NCI-H510A (cell line): ENCODE results near the gene LRRC7.
"Not testable (repeated sequence)": the region's sequence is repeated elsewhere in the genome, so short reads cannot be mapped to it uniquely, and the experiment has no call there.

Source experiments
- DNase-seq: peaks from one replicate; lab custom pipeline; 2025; lab: John Stamatoyannopoulos, UW

The LRRC7 gene

DNA sequence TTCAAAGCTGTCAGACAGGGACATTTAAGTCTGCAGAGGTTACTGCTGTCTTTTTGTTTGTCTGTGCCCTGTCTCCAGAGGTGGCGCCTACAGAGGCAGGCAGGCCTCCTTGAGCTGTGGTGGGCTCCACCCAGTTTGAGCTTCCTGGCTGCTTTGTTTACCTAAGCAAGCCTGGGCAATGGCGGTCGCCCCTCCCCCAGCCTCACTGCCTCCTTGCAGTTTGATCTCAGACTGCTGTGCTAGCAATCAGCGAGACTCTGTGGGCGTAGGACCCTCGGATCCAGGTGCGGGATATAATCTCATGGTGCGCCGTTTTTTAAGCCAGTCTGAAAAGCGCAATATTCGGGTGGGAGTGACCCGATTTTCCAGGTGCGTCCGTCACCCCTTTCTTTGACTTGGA, 320.3 kb downstream of the LRRC7 start:
- DNase-seq: not testable (repeated sequence)

DNA sequence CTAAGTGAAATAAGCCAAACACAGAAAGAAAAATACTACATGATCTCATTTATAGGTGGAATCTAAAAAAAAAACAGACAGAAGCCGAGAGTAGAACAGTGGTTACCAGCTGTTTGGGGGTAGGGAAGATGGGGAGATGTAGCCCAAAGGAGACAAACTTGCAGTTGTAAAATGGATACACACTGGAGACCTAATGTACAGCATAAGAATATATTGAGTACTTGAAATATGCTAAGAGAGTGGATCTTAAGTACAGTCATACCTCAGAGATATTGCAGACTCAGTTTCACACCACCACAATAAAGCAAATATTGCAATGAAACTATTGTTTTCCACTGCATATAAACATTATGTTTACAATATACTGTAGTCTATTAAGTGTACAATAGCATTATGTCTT, 320.9 kb downstream of the LRRC7 start:
- DNase-seq: no peak

DNA sequence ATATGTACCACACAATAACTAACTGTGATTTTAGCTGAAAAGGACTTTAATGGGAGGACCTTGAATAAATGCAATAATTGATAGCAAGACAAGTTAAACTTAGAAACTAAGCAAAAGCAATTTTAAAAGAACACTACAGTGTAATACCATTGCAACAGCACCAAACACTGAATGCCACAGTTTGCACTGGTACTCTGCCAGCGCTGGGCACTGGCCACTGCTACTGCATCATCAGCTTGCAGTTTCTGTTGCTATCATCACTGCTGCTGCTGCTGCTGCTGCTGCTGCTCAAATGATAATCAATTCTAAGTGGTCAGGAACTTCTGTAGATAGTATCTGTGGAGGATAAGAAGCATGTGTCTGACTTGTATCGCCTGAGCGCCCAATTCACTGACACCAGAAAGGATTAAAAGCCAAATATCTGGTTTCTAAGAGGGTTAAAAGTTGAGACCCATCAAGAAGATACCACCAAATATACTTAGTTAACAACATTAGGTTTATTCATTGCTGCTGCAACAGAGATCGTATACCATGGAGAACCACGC, 330.8 kb downstream of the LRRC7 start:
- no peak for DNase-seq

DNA sequence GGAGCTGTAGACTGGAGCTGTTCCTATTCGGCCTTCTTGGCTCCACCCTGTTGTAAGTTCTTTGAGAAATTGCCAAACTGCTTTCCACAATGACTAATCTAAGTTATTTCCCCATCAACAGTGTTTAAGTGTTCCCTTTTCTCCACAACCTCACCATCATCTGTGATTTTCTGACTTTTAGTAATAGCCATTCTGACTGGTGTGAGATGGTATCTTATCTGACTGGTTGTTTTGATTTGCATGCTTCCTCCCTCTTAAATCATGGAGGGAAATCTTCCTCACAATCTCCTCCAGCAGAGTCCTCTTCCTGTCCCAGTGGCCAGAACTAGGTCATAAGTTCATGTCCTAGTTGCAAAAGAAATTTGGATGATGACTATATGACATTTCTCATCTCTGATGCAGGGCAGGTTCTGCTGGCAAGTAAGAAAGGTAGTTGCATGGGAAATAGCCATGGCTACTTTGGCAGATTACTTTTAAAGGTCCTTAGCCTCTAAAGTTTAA, 343.6 kb downstream of the LRRC7 start:
- no peak for DNase-seq

DNA sequence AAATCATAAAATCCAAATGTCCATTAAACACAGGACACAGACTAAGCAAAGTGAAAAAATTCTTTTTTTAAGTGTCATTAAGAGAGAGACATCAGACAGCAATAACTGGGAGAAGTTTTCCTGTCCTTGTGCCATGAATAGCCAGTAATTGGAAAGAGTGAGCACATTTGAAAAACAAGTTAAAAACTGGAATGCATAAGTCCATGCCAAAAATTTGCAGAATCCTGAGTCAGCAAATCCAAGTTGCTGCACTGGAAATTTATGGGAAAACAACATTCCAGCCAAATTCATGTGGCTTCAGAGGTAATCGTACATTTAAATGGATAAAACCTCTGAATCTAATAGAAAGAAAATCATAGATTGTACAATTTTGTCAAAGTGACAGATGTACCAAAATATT, 346.3 kb downstream of the LRRC7 start:
- DNase-seq: no peak

DNA sequence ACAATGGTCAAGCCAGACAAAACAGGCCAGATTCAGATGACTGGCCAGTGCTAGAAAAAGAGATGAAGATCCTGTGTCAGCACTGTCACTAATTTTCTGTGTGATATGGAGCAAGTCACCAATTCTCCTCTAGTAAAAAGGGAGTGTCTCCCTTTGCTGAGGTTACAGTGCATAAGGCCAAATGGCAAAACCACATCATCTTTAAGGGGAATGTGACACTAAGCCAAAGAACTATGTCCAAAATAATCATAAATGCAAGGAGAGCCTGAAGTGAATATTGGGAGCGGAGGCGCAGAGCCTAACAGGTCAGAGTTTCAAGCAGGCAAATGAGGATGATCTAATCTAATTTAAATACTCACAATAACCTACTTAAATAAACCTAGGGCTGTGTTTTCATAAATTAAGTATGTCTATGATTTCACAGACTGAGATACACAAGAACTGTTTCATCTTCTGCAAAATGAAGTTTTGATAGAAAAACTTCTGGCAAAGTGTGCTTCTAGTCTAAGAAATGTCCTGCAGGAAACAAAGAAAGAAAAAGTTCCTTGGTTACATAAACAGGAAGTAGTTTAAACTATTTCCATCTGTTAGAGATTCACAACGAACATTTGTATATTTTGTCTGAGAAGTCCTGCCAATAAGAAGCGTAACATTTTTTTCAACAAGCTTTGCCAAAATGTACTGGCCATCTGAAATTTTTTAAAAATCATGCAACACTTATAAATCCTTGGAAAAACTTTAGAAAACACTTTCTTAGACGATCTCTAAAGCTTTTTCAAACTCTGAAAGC, 347.4 kb downstream of the LRRC7 start:
- no peak for DNase-seq

DNA sequence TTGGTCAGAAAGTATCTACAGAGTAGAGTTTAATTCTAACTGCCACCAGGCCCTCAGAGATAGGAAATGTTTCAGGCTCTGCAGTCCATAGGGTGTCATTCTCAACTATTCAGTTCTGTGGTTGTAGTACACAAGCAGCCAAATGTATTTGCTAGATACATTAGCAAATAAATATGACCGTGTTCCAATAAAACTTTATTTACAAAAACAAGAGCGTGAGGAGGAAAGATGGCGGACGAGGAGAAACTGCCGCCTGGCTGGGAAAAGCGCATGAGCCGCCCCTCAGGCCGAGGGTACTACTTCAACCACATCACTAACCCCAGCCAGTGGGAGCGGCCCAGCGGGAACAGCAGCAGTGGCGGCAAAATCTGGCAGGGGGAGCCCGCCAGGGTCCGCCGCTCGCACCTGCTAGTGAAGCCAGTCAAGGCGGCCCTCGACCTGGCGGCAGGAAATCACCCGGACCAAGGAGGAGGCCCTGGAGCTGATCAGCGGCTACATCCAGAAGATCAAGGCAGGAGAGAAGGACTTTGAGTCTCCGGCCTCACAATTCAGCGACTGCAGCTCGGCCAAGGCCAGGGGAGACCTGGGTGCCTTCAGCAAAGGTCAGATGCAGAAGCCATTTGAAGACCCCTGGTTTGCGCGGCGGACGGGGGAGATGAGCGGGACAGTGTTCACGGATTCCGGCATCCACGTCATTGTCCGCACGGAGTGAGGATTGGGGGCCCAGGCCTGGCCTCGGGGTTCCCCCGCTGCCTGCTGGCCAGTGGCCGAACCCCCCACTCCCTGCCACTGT, 351.6 kb downstream of the LRRC7 start:
- DNase-seq: no peak

DNA sequence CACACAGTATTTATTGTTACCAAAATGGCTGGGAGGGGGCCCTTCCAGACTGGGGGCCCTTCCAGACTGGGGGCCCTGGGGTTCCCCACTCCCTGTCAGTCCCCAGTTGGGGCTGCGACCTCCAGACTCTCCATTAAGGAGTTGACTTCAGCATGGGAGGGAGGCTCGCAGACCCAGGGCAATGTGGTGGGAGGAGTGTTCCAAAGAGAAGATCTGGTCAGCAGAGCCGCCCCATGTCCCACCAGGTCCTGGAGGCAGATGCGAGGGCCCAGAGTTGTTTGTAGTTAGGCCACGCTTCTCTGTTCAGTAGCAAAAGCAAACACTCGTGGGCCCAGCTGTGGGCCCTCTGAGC, 352.2 kb downstream of the LRRC7 start:
- no peak for DNase-seq

DNA sequence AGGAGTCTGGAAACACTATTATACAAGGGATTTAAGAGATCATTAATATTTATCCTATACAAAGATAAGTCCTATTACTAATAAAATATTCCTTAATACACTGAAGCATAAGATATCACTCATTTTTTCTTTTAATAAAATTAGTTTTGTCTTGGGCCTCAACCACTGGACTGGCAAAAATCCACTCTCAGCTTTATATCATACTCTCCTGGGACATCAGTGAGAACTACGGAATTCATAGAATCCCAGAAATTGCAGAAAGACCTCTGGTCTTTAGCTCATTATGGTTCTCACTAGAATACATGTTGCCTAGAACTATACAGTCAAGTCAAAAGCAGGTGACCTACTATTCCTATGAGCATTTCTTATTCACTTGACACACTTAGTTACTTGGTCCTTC, 352.7 kb downstream of the LRRC7 start:
- DNase-seq: no peak

DNA sequence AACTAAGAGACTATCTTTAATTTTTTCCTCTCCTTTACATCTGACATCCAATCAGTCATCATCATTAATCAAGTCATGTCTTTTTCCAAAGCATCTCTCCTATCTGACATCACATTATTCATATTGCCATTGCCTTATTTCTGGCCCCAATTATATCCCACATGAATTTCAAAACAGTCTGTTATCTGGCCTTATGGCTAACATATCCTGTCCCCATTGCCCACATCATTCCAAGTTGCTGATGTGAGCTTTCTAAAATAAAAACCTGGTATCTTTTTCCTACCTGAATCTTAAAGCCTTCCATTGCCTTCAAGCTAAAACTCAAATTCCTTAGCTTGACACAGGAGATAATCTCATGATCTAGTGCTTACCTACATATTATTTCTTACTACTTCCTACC, 353.8 kb downstream of the LRRC7 start:
- DNase-seq: no peak

DNA sequence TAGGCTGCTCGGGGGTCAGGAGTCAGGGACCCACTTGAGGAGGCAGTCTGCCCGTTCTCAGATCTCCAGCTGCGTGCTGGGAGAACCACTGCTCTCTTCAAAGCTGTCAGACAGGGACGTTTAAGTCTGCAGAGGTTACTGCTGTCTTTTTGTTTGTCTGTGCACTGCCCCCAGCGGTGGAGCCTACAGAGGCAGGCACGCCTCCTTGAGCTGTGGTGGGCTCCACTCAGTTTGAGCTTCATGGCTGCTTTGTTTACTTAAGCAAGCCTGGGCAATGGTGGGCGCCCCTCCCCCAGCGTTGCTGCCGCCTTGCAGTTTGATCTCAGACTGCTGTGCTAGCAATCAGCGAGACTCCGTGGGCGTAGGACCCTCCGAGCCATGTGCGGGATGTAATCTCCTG, 360.5 kb downstream of the LRRC7 start:
- not testable (repeated sequence) for DNase-seq

DNA sequence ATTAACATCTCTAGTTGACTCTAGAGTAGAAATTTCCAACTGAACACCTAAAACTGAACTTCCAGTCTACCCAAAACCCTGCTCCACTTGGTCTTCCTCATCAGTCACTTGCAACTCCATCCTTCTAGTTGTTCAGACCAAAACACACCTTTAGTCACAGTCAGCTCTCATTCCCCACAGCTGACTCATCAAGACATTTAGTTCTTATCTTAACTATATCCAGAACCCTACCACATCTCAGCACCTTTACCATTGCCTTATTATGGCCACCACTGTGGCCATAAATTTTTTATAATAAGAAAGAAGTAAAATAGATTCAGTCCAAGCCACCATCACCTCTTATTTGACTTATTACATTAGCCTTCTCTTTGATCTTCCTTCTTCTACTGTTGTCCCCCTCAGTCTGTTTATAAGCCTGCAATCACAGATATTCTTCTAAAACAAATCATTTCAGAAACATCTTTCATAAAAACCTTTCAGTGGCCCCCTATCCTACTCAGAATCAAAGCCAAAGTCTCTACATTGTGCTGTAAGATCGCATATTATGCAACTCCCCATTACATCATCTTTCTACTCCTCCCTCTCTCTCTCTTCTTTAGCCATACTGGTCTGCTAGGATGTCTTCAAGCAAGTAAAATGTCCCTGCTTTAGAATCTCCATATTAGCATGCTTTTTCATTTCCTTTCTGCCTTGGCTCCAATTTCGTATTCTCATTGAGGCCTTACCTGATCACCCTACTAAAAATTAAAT, 361.8 kb downstream of the LRRC7 start:
- DNase-seq: no peak

DNA sequence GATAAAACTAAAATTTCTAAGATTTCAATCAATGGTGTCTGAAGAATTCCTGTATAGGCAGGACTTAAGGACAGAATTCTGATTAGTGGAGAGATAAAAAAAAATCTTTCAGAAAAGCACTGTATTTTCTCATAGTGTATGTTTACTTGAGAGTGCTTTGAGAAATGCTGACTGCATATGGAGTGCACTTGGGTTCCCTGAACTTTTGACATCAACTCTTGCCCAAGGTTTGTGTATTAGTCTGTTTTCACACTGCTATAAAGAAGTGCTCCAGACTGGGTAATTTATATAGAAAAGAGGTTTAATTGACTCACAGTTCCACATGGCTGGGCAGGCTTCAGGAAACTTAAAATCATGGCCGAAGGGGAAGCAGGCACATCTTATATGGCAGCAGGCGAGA, 362.7 kb downstream of the LRRC7 start:
- DNase-seq: no peak

DNA sequence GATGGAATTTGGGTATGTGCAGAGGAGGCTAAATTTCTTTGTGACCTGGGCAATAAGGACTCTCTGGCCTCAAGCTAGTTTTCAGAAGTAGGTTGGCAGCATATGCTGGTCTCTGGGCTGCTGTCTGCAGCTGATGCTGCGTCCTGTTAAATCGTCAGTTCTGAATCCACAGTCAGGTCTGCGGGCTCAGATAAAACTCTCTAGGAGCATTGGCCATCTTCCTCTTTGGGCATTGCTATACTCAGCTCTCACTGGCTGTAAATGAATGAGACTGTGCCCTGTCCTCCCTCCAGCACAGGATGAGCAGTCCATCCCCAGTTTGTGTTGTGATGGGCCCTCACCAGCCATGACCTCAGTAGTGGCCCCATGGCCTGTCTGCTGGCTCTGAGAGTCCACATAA, 365.0 kb downstream of the LRRC7 start:
- DNase-seq: no peak

DNA sequence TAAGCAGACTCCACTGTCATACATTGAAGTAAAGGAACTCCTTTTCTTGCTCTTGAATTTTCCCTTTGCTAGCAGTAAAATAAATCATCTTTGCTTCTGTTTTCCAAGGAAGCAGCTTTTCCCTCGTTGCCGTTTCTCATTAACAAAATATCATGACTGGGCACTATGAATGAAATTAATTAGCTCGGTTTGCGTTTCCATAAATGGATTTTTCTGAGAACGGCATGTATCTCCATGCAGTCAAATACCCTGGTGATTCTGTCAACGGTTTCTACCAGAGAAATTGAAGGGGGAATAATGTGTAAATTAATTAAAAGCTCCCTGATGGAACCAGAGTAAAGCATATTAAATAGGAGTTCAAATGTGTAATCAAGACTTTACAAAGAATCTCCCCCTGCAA, 372.5 kb downstream of the LRRC7 start:
- no peak for DNase-seq

DNA sequence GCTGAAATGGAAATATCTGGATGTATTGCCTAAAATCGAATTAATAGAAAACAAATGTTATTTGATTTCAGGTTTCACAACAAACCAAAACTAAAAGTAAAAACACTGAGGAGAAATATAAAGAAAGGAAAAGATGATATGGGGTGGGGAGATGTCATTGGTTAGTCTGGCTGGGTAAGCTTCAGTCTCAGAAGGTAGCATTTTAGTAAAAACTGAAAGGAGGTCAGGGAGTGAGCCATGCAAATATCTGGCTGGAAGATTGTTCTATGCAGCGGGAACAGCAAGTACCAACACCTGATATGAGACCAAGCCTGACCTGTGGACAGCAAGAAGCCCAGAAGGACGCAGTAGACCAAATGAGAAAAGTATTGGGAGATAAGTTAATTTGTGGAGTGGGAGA, 373.1 kb downstream of the LRRC7 start:
- DNase-seq: no peak

DNA sequence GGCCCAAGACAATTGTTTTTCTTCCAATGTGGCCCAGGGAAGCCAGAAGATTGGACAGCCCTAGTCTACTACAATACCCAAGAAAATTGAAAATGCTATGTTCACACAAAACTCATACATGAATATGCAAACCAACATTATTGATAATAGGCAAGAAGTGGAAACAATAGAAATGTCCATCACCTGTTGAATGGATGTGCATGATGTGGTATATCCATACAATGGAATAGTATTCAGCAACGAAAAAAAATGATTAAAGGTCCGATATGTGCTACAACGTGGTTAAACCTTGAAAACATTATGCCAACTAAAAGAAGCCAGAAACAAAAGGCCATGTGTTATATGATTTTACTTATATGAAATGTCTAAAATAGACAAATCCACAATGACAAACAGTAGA, 375.3 kb downstream of the LRRC7 start:
- no peak for DNase-seq

DNA sequence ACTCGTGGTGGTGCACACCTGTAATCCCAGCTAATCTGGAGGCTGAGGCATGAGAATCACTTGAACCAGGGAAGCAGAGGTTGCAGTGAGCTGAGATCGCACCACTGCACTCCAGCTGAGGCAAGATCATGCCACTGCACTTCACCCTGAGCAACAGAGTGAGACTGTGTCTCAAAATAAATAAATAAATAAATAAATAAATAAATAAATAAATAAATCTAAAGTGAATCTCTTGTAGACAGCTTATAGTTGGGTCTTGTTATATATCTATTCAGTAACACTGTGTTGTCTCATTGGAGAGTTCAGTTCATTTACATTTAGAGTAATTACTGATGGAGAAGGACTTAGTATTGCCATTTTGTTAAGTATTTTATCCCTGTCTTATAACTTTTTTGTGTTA, 379.2 kb downstream of the LRRC7 start:
- DNase-seq: no peak

DNA sequence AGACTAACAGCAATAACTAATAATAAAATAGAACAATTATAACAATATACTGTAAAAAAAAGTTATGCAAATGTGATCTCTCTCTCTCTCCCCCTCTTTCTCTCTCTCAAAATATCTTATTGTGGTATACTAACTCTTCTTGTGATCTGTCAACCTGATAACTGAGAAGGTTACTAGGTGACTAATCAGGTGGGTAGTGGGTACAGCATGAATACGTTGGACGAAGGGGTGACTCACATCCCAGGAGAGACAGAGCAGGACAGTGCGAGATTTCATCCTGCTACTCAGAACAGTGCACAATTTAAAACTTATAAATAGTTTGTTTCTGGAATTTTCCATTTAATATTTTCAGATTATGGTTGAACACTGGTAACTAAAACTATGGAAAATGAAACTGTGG, 380.1 kb downstream of the LRRC7 start:
- DNase-seq: no peak

DNA sequence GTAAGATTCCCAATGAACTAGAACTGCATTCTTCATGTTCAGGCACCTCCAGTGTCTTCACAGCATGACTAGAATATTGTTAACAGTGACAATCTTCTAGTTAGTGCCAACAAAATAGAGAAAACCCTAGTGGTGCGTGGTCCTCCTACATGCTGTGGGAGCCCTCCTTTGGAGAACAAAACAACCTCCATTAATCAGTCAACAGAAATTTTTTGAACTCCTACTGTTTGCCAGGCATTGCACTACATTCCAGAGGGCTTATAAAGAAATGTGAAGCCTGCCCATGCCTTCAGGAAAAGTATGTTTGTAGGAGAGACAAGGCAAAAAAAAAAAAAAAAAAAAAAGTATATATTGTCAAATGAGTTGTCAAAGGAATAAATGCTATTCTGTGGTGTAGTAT, 385.0 kb downstream of the LRRC7 start:
- no peak for DNase-seq

DNA sequence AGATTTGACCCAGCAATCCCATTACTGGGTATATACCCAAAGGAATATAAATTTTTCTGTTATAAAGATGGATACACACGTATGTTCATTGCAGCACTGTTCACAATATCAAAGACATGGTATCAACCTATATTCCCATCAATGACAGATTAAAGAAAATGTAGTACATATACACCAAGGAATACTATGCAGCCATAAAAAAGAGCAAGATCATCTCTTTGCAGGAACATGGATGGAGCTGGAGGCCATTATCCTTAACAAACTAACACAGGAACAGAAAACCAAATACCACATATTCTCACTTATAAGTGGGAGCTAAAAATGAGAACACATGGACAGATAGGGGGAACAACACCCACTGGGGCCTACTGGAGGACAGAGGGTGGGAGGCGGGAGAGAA, 394.7 kb downstream of the LRRC7 start:
- DNase-seq: not testable (repeated sequence)

DNA sequence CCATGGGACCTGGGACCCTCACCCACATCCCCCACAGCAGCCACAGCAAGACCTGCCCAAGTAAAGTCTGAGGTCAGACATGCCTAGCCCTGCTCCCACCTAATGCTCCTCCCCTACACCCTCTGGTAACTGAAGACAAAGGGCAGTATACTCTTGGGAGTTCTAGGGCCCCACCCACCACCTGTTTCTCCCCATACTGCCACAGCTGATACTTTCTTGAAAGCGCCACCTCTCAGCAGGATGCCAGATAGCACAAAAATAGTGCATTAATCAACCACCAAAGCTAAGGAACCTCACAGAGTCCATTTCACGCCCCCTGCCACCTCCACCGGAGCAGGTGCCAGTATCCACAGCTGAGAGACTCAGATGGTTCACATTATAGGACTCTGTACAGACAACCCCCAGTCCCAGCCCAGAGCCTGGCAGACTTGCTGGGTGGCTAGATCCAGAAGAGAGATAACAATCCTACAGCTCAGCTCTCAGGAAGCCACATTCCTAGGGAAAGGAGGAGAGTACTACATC, 399.6 kb downstream of the LRRC7 start:
- DNase-seq: no peak
